Measurements from ENCODE around the gene MORN1. TPM values are rescaled to one million over a fixed set of nuclear protein-coding genes. Genes with fewer than 3 reads are reported as not detected.

Gene MORN1
- total and polyA plus RNA-seq, 9 of the 15 experiments (the other 6 are each of a cell fraction or from before 2014, with no cell fraction given), result 0.24 to 9.3 (median 4.2) TPM

DNA sequence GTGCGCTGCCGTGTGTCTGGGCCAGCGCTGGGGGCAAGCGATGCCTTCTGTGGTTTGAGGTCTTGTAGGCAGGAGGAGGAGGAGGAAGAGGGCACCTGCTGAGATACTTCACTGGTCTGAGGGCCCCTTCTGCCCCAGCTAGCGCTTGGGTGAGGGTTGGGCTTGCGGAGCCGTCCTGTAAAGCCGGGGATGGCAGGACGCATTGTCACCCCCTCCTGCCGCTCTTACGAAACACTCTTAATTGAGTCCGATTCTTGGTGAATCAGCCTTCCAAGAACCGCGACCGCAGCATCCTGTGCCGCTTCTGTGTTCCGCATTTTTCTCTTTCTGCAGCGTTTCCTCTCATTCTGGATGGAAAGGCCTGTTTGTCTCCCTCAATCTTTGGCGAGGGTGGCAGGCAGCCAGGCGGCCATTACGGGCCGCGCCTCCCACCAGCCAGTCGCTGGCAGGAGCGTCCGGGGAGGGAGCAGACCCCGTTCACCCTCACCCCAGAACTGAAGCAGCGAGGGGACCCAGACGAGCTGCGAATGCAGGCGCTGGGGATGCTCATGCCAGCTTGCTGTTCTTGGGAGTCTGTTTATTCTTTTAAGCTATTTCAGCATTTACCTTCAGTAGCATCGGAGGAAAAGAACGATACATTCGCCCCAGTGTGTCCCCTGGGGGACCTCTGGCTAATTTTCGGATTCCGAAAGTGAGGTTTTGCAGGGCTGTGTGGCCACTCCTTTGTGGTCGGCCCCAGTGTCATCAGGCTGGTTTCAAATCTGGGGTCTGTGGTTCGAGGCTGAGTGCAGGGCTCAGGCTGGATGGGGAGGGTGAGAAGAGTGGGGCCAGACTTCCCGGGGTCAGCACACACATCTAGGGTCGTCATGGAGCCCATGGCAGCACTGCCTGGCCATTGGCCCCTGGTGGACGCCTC is 100.5 kb downstream of the MORN1 start (continued):
- TF ChIP-seq ZNF232 (CRISPR knock-in tag; IDR thresholded peaks at IDR 0.05), result no peak
- TF ChIP-seq CEBPG (CRISPR knock-in tag; IDR thresholded peaks at IDR 0.05), result peak; percentile 58; the same call in 1 of the 2 replicates
- TF ChIP-seq CEBPG (tag; conservative IDR thresholded peaks at IDR 0.05 in 1 of 2, IDR thresholded peaks at IDR 0.05 in 1 of 2), result peak in 1 of 2 experiments; percentile 44; a peak in 1 of 4 replicates
- TF ChIP-seq MBD1 (CRISPR knock-in tag; IDR thresholded peaks at IDR 0.05), result 0 out of 2 replicates have a peak, but pooled peaks have one; percentile 34
- TF ChIP-seq KLF6 (CRISPR knock-in tag; IDR thresholded peaks at IDR 0.05; ENCODE audit: borderline replicate concordance), result no peak
- TF ChIP-seq FOXP1 (CRISPR knock-in tag; IDR thresholded peaks at IDR 0.05), result no peak
- no peak for TF ChIP-seq BCL6 (CRISPR knock-in tag; IDR thresholded peaks at IDR 0.05)
- peak; percentile 31 to 56; a peak in 2 of 4 replicates for TF ChIP-seq MAZ (CRISPR knock-in tag; conservative IDR thresholded peaks at IDR 0.05 in 1 of 2, IDR thresholded peaks at IDR 0.05 in 1 of 2)
- no peak for TF ChIP-seq ZC3H11A (IDR thresholded peaks at IDR 0.05; ENCODE audit: low read depth, low read length)
- peak; percentile 62 for TF ChIP-seq RBFOX2 (IDR thresholded peaks at IDR 0.05; ENCODE audit: low read depth, low read length)
- TF ChIP-seq HNRNPLL (IDR thresholded peaks at IDR 0.05; ENCODE audit: low read depth, low read length, poor library complexity, severe bottlenecking), result peak; percentile 74
- TF ChIP-seq ASH1L (IDR thresholded peaks at IDR 0.05; ENCODE audit: borderline replicate concordance, low read depth, partially characterized antibody), result no peak
- peak in 1 of 2 experiments; percentile 27; a peak in 2 of 4 replicates for TF ChIP-seq RAD21 (CRISPR knock-in tag; conservative IDR thresholded peaks at IDR 0.05 in 1 of 2, IDR thresholded peaks at IDR 0.05 in 1 of 2)
- TF ChIP-seq HSF4 (CRISPR knock-in tag; IDR thresholded peaks at IDR 0.05; ENCODE audit: borderline replicate concordance), result no peak
- TF ChIP-seq ZBTB9 (CRISPR knock-in tag; IDR thresholded peaks at IDR 0.05), result 0 out of 2 replicates have a peak, but pooled peaks have one; percentile 15
- no peak for TF ChIP-seq SNIP1 (IDR thresholded peaks at IDR 0.05; ENCODE audit: low read depth)
- TF ChIP-seq, protein P1, sequence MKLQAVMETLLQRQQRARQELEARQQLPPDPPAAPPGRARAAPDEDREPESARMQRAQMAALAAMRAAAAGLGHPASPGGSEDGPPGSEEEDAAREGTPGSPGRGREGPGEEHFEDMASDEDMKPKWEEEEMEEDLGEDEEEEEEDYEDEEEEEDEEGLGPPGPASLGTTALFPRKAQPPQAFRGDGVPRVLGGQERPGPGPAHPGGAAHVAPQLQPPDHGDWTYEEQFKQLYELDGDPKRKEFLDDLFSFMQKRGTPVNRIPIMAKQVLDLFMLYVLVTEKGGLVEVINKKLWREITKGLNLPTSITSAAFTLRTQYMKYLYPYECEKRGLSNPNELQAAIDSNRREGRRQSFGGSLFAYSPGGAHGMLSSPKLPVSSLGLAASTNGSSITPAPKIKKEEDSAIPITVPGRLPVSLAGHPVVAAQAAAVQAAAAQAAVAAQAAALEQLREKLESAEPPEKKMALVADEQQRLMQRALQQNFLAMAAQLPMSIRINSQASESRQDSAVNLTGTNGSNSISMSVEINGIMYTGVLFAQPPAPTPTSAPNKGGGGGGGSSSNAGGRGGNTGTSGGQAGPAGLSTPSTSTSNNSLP (IDR thresholded peaks at IDR 0.05; ENCODE audit: borderline replicate concordance, low read depth, low read length), result peak; percentile 45; the same call in 1 of the 2 replicates
- TF ChIP-seq TFAM (CRISPR knock-in tag; conservative IDR thresholded peaks at IDR 0.05), result no peak
- no peak for TF ChIP-seq PPARD (CRISPR knock-in tag; IDR thresholded peaks at IDR 0.05)
- TF ChIP-seq JUN (IDR thresholded peaks at IDR 0.05; ENCODE audit: borderline replicate concordance, low read depth, low read length), result 0 out of 2 replicates have a peak, but pooled peaks have one; percentile 31
- TF ChIP-seq JUN (CRISPR knock-in tag; IDR thresholded peaks at IDR 0.05; ENCODE audit: borderline replicate concordance), result no peak

Data from K562 (cell line).